Measurements from ENCODE around the gene RBMS3.

- TF ChIP-seq, protein P1, sequence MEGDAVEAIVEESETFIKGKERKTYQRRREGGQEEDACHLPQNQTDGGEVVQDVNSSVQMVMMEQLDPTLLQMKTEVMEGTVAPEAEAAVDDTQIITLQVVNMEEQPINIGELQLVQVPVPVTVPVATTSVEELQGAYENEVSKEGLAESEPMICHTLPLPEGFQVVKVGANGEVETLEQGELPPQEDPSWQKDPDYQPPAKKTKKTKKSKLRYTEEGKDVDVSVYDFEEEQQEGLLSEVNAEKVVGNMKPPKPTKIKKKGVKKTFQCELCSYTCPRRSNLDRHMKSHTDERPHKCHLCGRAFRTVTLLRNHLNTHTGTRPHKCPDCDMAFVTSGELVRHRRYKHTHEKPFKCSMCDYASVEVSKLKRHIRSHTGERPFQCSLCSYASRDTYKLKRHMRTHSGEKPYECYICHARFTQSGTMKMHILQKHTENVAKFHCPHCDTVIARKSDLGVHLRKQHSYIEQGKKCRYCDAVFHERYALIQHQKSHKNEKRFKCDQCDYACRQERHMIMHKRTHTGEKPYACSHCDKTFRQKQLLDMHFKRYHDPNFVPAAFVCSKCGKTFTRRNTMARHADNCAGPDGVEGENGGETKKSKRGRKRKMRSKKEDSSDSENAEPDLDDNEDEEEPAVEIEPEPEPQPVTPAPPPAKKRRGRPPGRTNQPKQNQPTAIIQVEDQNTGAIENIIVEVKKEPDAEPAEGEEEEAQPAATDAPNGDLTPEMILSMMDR (IDR thresholded peaks at IDR 0.05): no peak
- no peak for TF ChIP-seq POLR2A (IDR thresholded peaks at IDR 0.05)
Observed at GRCh38 chr3:29653680-29654079, 372.8 kb downstream of the RBMS3 start.
